Mesenteric fat pad (tissue), 1 donor: ENCODE measurements around the gene PCDHGA3. TPM values are rescaled to one million over a fixed set of nuclear protein-coding genes. Genes with fewer than 3 reads are reported as not detected.
"Not testable (repeated sequence)": the region's sequence is repeated elsewhere in the genome, so short reads cannot be mapped to it uniquely, and the experiment has no call there.

Experiments
- DNase-seq: peaks from one replicate; pipeline ENCODE4 v3.0.0-alpha.2; 2020; ENCODE audit warnings: low spot score
- total RNA-seq: library from RNA; stranded (reverse); fragmentation: NEBNext Ultra II Directional; extraction: Animal tissue kit (Norgen Biotek cat#: 25700); gene quantifications from one replicate; pipeline ENCODE4 v1.2.1, GENCODE V29; 2021
- donor health status: DM: yes; HTN: yes; CAD: no.

The PCDHGA3 gene
- total RNA-seq, 1 donor from 2014 or later, result 2.2 TPM

- not testable (repeated sequence) for DNase-seq
Measured at GRCh38 chr5:141346017-141346416, 2.4 kb downstream of the PCDHGA3 start.

- peak; percentile 65 for DNase-seq
Measured at GRCh38 chr5:141349917-141350619, 6.4 kb downstream of the PCDHGA3 start, which contains the start of gene PCDHGB1. TSS of gene PCDHGB1 (plus strand) at chr5:141350099. CDS start at chr5:141350261, 162 bp downstream.

- DNase-seq, result peak; percentile 74
Measured at GRCh38 chr5:141351591-141351990, 8.0 kb downstream of the PCDHGA3 start.

- DNase-seq, result peak; percentile 78
Measured at GRCh38 chr5:141354900-141355469, 11.4 kb downstream of the PCDHGA3 start, which contains the start of gene PCDHGA4. TSS of gene PCDHGA4 (plus strand) at chr5:141355021. CDS start at chr5:141355108, 87 bp downstream.

- DNase-seq, result peak; percentile 65
Measured at GRCh38 chr5:141355641-141356040, 12.0 kb downstream of the PCDHGA3 start.

- DNase-seq, result no peak
Measured at GRCh38 chr5:141356133-141356532, 12.5 kb downstream of the PCDHGA3 start.

- DNase-seq, result peak; percentile 86
Measured at GRCh38 chr5:141356950-141357349, 13.3 kb downstream of the PCDHGA3 start.

GRCh38 chr5:141359790-141360426 is 16.3 kb downstream of the PCDHGA3 start, which contains the start of gene PCDHGB2:
TSS of gene PCDHGB2 (plus strand) at chr5:141359994. CDS start at chr5:141360136, 142 bp downstream.
- DNase-seq, result peak; percentile 79

GRCh38 chr5:141360685-141361084 is 17.1 kb downstream of the PCDHGA3 start:
- DNase-seq, result peak; percentile 74

- DNase-seq, result no peak
Measured at GRCh38 chr5:141362719-141363118, 19.1 kb downstream of the PCDHGA3 start.

GRCh38 chr5:141363952-141364660 is 20.5 kb downstream of the PCDHGA3 start, which contains the start of gene PCDHGA5:
TSS of gene PCDHGA5 (plus strand) at chr5:141364162. CDS start at chr5:141364331, 169 bp downstream.
- DNase-seq, result peak; percentile 84

GRCh38 chr5:141366016-141366896 is 22.6 kb downstream of the PCDHGA3 start:
- DNase-seq, result peak; percentile 62

GRCh38 chr5:141369994-141370848 is 26.6 kb downstream of the PCDHGA3 start, which contains the start of gene PCDHGB3:
TSS of gene PCDHGB3 (plus strand) at chr5:141370242. CDS start at chr5:141370395, 153 bp downstream.
- peak; percentile 67 for DNase-seq

GRCh38 chr5:141371572-141372475 is 28.2 kb downstream of the PCDHGA3 start:
- no peak for DNase-seq

- DNase-seq, result peak; percentile 67
Measured at GRCh38 chr5:141373673-141374317, 30.2 kb downstream of the PCDHGA3 start, which contains the start of gene PCDHGA6. TSS of gene PCDHGA6 (plus strand) at chr5:141373891. CDS start at chr5:141374084, 193 bp downstream.

- no peak for DNase-seq
Measured at GRCh38 chr5:141374627-141375026, 31.0 kb downstream of the PCDHGA3 start.

GRCh38 chr5:141375444-141376155 is 32.0 kb downstream of the PCDHGA3 start:
- DNase-seq, result peak; percentile 72
